GM19438 (cell line): ENCODE data around the gene TMEM231.
"Not testable (repeated sequence)": the region's sequence is repeated elsewhere in the genome, so short reads cannot be mapped to it uniquely, and the experiment has no call there.

Experiments
- ATAC-seq: cut with Tn5 transposase; IDR thresholded peaks from one replicate; pipeline ENCODE4 v1.9.1; 2021; ENCODE audit warnings: low read depth; ENCODE audit not compliant: unreplicated experiment

TMEM231 gene

GRCh38 chr16:75534560-75535205 is 21.4 kb downstream of the TMEM231 start:
- no peak for ATAC-seq

- no peak for ATAC-seq
These were observed 23.3 kb downstream of the TMEM231 start for GRCh38 chr16:75532791-75533190.

GRCh38 chr16:75532142-75532765 is 23.8 kb downstream of the TMEM231 start:
- ATAC-seq: no peak

GRCh38 chr16:75529959-75530358 is 26.1 kb downstream of the TMEM231 start:
- ATAC-seq: no peak

- no peak for ATAC-seq
These were observed 26.8 kb downstream of the TMEM231 start for GRCh38 chr16:75529056-75529905.

GRCh38 chr16:75527825-75528299 is 28.2 kb downstream of the TMEM231 start:
- no peak for ATAC-seq

GRCh38 chr16:75526032-75526790 is 29.8 kb downstream of the TMEM231 start:
- ATAC-seq: no peak

GRCh38 chr16:75519175-75519574 is 36.9 kb downstream of the TMEM231 start:
- no peak for ATAC-seq

GRCh38 chr16:75516189-75516966 is 39.7 kb downstream of the TMEM231 start:
- ATAC-seq: not testable (repeated sequence)

GRCh38 chr16:75514296-75514695 is 41.8 kb downstream of the TMEM231 start:
- no peak for ATAC-seq

GRCh38 chr16:75506574-75506973 is 49.5 kb downstream of the TMEM231 start:
- ATAC-seq: no peak

- ATAC-seq: no peak
These were observed 49.9 kb downstream of the TMEM231 start for GRCh38 chr16:75506107-75506506.

- ATAC-seq: no peak
These were observed 52.3 kb downstream of the TMEM231 start for GRCh38 chr16:75503801-75504200.

- no peak for ATAC-seq
These were observed 53.0 kb downstream of the TMEM231 start for GRCh38 chr16:75502916-75503605.

GRCh38 chr16:75501820-75502219 is 54.2 kb downstream of the TMEM231 start:
- not testable (repeated sequence) for ATAC-seq

- ATAC-seq: no peak
These were observed 54.7 kb downstream of the TMEM231 start for GRCh38 chr16:75501359-75501758.

- ATAC-seq: not testable (repeated sequence)
These were observed 57.3 kb downstream of the TMEM231 start for GRCh38 chr16:75498605-75499322.

- no peak for ATAC-seq
These were observed 58.5 kb downstream of the TMEM231 start for GRCh38 chr16:75497558-75497957.
